ENCODE results near the gene TMEM130.

TMEM130 gene

DNA sequence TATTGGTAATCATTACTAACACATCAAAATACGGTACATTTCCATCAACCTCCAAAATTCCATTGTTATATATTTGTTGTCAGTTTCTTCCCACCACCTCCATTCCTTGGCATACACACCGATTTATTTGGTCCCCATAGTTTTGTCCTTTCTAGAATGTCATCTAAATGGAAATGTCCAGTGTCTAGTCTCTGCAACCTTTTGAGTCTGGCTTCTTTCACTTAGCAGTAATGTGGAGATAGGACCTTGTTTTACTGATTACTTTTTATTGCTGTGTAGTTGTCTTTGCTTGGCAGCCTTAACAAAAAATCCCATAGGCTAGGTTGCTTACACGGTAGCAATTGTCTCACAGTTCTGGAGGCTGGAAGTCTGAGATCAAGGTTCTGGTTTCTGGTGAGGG lies 31.0 kb upstream of the TMEM130 start:
- H3K79me2 ChIP-seq (ENCODE audit: insufficient read depth, low read length), result no peaks in the 10 kb centered on the region
- H3K4me2 ChIP-seq (ENCODE audit: insufficient read depth, low read length), result no peak overlapping the region
- TF ChIP-seq EZH2 (IDR thresholded peaks at IDR 0.05; ENCODE audit: borderline replicate concordance, low read depth, low read length, severe bottlenecking) (no peak), CTCF (IDR thresholded peaks at IDR 0.05; ENCODE audit: borderline replicate concordance, extremely low read depth, low read length, poor library complexity, severe bottlenecking) (no peak)
- H3K27ac ChIP-seq (ENCODE audit: low read length), result no peak overlapping the region
- H3K4me3 ChIP-seq (ENCODE audit: low read depth in 1 of 2, low read length in 2 of 2), result no peak overlapping the region
- H3K36me3 ChIP-seq (ENCODE audit: insufficient read depth, low read length), result peaks cover 98% of the 10 kb centered on the region
- no peaks in the 10 kb centered on the region for H4K20me1 ChIP-seq (ENCODE audit: insufficient read depth, low read length)
- no peaks in the 10 kb centered on the region for H3K9me3 ChIP-seq (ENCODE audit: insufficient read depth, low read length, severe bottlenecking)
- H2AFZ ChIP-seq (ENCODE audit: low read depth, low read length), result no peak overlapping the region
- ATAC-seq (ENCODE audit: insufficient read depth, low read depth) (no peak), DNase-seq (no peak)
- H3K4me1 ChIP-seq (ENCODE audit: insufficient read depth, low read length), result no peaks in the 10 kb centered on the region
- no peak overlapping the region for H3K9ac ChIP-seq (ENCODE audit: low read depth, low read length)
- H3K27me3 ChIP-seq (ENCODE audit: insufficient read depth, low read length, poor library complexity), result no peaks in the 10 kb centered on the region

- H2AFZ ChIP-seq (ENCODE audit: low read depth, low read length), result no peak overlapping the region
- H3K4me3 ChIP-seq (ENCODE audit: low read depth in 1 of 2, low read length in 2 of 2), result no peak overlapping the region
- TF ChIP-seq EZH2 (IDR thresholded peaks at IDR 0.05; ENCODE audit: borderline replicate concordance, low read depth, low read length, severe bottlenecking) (no peak), CTCF (IDR thresholded peaks at IDR 0.05; ENCODE audit: borderline replicate concordance, extremely low read depth, low read length, poor library complexity, severe bottlenecking) (no peak)
- DNase-seq (no peak), ATAC-seq (ENCODE audit: insufficient read depth, low read depth) (no peak)
- 0 out of 2 replicates have a peak, but pooled peaks cover 3% of the 10 kb centered on the region for H4K20me1 ChIP-seq (ENCODE audit: insufficient read depth, low read length)
- H3K9me3 ChIP-seq (ENCODE audit: insufficient read depth, low read length, severe bottlenecking), result no peaks in the 10 kb centered on the region
- H3K9ac ChIP-seq (ENCODE audit: low read depth, low read length), result no peak overlapping the region
- no peak overlapping the region for H3K4me2 ChIP-seq (ENCODE audit: insufficient read depth, low read length)
- H3K4me1 ChIP-seq (ENCODE audit: insufficient read depth, low read length), result no peaks in the 10 kb centered on the region
- no peak overlapping the region for H3K27ac ChIP-seq (ENCODE audit: low read length)
- H3K79me2 ChIP-seq (ENCODE audit: insufficient read depth, low read length), result no peaks in the 10 kb centered on the region; the same call in 1 of the 2 replicates
- peaks cover 98% of the 10 kb centered on the region for H3K36me3 ChIP-seq (ENCODE audit: insufficient read depth, low read length)
- H3K27me3 ChIP-seq (ENCODE audit: insufficient read depth, low read length, poor library complexity), result no peaks in the 10 kb centered on the region
Observed at GRCh38 chr7:98899816-98900215, 30.0 kb upstream of the TMEM130 start.

GRCh38 chr7:98892609-98893008 lies 22.8 kb upstream of the TMEM130 start:
- Histone ChIP-seq H3K79me2 (ENCODE audit: insufficient read depth, low read length) (peaks cover 12% of the 10 kb centered on the region; the same call in 1 of the 2 replicates), H3K27me3 (ENCODE audit: insufficient read depth, low read length, poor library complexity) (no peaks in the 10 kb centered on the region), H3K36me3 (ENCODE audit: insufficient read depth, low read length) (peaks cover 85% of the 10 kb centered on the region), H3K27ac (ENCODE audit: low read length) (no peak overlapping the region), H3K9me3 (ENCODE audit: insufficient read depth, low read length, severe bottlenecking) (no peaks in the 10 kb centered on the region), H3K4me1 (ENCODE audit: insufficient read depth, low read length) (no peaks in the 10 kb centered on the region), H3K4me3 (ENCODE audit: low read depth in 1 of 2, low read length in 2 of 2) (no peak overlapping the region), H3K9ac (ENCODE audit: low read depth, low read length) (no peak overlapping the region), H2AFZ (ENCODE audit: low read depth, low read length) (no peak overlapping the region), H3K4me2 (ENCODE audit: insufficient read depth, low read length) (no peak overlapping the region), H4K20me1 (ENCODE audit: insufficient read depth, low read length) (peaks cover 10% of the 10 kb centered on the region)
- no peak for TF ChIP-seq EZH2 (IDR thresholded peaks at IDR 0.05; ENCODE audit: borderline replicate concordance, low read depth, low read length, severe bottlenecking)
- TF ChIP-seq CTCF (IDR thresholded peaks at IDR 0.05; ENCODE audit: borderline replicate concordance, extremely low read depth, low read length, poor library complexity, severe bottlenecking), result no peak
- DNase-seq (no peak), ATAC-seq (ENCODE audit: insufficient read depth, low read depth) (no peak)

DNA sequence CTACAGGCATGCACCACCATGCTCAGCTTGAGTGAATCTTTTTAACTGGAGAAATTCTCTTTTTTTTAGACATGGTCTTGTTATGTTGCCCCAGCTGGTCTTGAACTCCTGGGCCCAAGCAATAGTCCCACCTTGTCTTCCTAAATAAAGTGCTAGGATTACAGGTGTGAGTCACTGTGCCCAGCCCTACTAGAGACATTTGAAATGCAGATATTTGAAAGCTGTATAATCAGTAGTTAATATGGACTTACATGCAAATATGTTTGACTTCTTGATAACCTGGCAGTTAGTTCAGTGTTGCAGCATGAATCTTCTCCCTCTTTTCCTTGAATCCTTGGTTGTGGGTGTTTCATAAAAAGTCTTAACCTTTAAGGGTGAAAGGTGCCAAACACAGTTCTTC lies 17.2 kb upstream of the TMEM130 start:
- no peak overlapping the region for H3K4me2 ChIP-seq (ENCODE audit: insufficient read depth, low read length)
- H3K27me3 ChIP-seq (ENCODE audit: insufficient read depth, low read length, poor library complexity), result no peaks in the 10 kb centered on the region
- H3K9me3 ChIP-seq (ENCODE audit: insufficient read depth, low read length, severe bottlenecking), result no peaks in the 10 kb centered on the region
- no peak overlapping the region for H3K27ac ChIP-seq (ENCODE audit: low read length)
- no peak overlapping the region for H3K9ac ChIP-seq (ENCODE audit: low read depth, low read length)
- peaks cover 84% of the 10 kb centered on the region for H3K36me3 ChIP-seq (ENCODE audit: insufficient read depth, low read length)
- H3K4me3 ChIP-seq (ENCODE audit: low read depth in 1 of 2, low read length in 2 of 2), result no peak overlapping the region
- no peaks in the 10 kb centered on the region for H3K4me1 ChIP-seq (ENCODE audit: insufficient read depth, low read length)
- peaks cover 59% of the 10 kb centered on the region for H3K79me2 ChIP-seq (ENCODE audit: insufficient read depth, low read length)
- peaks cover 31% of the 10 kb centered on the region for H4K20me1 ChIP-seq (ENCODE audit: insufficient read depth, low read length)
- TF ChIP-seq CTCF (IDR thresholded peaks at IDR 0.05; ENCODE audit: borderline replicate concordance, extremely low read depth, low read length, poor library complexity, severe bottlenecking), result no peak
- H2AFZ ChIP-seq (ENCODE audit: low read depth, low read length), result no peak overlapping the region
- ATAC-seq (ENCODE audit: insufficient read depth, low read depth) (no peak), DNase-seq (no peak)

Measured in DND-41 (cell line).